ENCODE measurements around the gene EIF5B.
"Not testable (repeated sequence)": the region's sequence is repeated elsewhere in the genome, so short reads cannot be mapped to it uniquely, and the experiment has no call there.

EIF5B gene

DNA sequence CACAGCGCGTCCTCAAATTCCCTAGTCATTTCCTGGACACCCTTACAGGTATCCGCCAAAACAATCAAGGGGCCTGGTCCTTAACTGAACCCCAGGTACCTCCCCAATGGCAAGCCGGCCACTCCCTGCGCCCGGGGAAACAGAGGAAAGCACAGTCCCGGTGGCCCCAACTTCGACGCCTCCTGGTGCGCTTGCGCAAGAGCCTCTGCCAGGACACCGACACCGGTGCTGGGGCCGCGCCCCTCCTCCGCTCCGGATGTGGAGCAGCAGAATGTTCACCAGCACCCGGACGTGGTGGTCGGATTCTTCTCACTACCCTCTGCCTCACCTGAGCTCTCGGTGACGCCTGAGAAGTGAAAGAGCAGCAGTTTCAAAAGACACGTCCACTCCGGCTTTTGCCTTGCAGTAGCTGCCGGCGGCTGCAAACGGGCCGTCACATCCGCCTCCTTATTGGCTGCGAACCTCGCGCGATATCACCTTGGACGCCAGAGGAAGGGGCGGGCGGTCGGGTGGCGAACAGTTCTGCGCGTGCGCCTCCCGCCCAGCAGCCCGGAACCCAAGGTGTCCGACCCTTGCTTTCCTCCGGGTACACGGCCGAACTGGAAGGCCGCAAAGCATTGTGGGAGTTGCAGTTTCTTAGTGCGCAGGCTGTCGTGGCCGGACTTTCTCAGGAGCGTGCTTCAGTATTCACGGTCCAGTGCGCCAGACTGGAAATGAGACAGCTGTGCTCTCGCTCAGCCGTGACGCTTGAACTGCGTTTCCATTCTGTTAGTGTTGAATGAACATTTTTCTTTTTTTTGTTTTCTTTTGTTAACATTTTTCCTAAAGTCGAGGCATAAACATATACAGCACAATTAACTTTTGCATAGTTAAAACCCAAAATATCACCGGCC lies 1.0 kb upstream of the EIF5B start, which contains the start of gene TXNDC9:
Gene TXNDC9, minus strand, starts transcription at position 423 of the 893 bp plus-strand sequence. CDS start 3,123 bp downstream, outside the sequence.
- peak; percentile 100 for DNase-seq (ENCODE audit: low read depth, low spot score)
- peak within 1 kb of the TSS; percentile 90 for H3K4me3 ChIP-seq (ENCODE audit: low read depth, low read length)
- TF ChIP-seq, protein P1, sequence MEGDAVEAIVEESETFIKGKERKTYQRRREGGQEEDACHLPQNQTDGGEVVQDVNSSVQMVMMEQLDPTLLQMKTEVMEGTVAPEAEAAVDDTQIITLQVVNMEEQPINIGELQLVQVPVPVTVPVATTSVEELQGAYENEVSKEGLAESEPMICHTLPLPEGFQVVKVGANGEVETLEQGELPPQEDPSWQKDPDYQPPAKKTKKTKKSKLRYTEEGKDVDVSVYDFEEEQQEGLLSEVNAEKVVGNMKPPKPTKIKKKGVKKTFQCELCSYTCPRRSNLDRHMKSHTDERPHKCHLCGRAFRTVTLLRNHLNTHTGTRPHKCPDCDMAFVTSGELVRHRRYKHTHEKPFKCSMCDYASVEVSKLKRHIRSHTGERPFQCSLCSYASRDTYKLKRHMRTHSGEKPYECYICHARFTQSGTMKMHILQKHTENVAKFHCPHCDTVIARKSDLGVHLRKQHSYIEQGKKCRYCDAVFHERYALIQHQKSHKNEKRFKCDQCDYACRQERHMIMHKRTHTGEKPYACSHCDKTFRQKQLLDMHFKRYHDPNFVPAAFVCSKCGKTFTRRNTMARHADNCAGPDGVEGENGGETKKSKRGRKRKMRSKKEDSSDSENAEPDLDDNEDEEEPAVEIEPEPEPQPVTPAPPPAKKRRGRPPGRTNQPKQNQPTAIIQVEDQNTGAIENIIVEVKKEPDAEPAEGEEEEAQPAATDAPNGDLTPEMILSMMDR (IDR thresholded peaks at IDR 0.05; ENCODE audit: low read depth, low read length), result no peak
- in situ Hi-C loops (cut with HindIII; ENCODE audit: low sequenced_read_pairs), result no loop called here

DNA sequence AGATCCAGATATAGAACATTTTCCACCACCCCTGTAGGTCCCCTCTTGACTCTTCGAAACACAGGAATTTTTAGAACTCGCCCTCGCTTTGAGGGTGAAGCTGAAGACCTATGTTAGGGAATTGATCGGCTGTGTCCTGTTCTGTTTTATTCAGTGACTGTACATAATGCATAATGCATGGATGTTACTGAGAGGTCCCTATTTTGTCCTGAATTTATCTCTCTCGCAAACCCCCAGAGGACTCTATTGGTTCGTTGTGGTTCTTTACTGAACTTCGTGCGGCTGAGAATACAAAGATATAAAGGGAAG lies 431 bp upstream of the EIF5B start:
- TF ChIP-seq, protein P1 (IDR thresholded peaks at IDR 0.05; ENCODE audit: low read depth, low read length), result no peak
- in situ Hi-C loops (cut with HindIII; ENCODE audit: low sequenced_read_pairs), result no loop called here

GRCh38 chr2:99338029-99338585 lies 918 bp downstream of the EIF5B start:
- peak overlapping the region; percentile 90 for H3K4me3 ChIP-seq (ENCODE audit: low read depth, low read length)
- in situ Hi-C loops (cut with HindIII; ENCODE audit: low sequenced_read_pairs), result no loop called here
- DNase-seq (ENCODE audit: low read depth, low spot score), result peak; percentile 14
- TF ChIP-seq, protein P1 (IDR thresholded peaks at IDR 0.05; ENCODE audit: low read depth, low read length), result no peak

More for the DNA sequence above, 431 bp upstream of the EIF5B start:
- DNase-seq (ENCODE audit: low read depth, low spot score), result no peak
- H3K4me3 ChIP-seq (ENCODE audit: low read depth, low read length), result peak overlapping the region; percentile 90

DNA sequence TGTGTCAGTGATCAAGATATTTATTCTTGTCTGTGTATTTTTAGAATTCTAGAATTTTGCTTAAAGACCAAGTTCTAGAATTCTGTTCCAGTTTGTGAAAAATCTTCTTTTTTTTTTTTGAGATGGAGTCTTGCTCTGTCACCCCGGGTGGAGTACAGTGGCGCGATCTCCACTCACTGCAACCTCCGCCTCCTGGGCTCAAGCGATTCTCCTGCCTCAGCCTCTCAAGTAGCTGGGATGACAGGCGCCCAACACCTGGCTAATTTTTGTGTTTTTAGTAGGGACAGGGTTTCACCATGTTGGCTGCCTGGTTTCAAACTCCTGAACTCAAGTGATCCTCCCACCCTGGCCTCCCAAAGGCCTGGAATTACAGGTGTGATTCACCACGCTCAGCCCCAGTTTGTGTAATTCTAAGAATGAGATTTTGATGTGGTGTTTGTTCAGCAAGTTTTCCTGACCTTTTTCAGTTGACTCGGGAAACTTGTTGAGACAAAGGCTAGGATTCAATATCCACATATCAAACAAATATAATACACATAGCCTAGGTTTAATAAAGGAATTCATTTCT lies 3.6 kb downstream of the EIF5B start:
- no peak overlapping the region for H3K4me3 ChIP-seq (ENCODE audit: low read depth, low read length)
- TF ChIP-seq, protein P1 (IDR thresholded peaks at IDR 0.05; ENCODE audit: low read depth, low read length), result no peak
- DNase-seq (ENCODE audit: low read depth, low spot score), result no peak
- in situ Hi-C loops (cut with HindIII; ENCODE audit: low sequenced_read_pairs), result no loop called here

GRCh38 chr2:99342536-99342935 lies 5.3 kb downstream of the EIF5B start:
- no peak overlapping the region for H3K4me3 ChIP-seq (ENCODE audit: low read depth, low read length)
- DNase-seq (ENCODE audit: low read depth, low spot score), result no peak
- in situ Hi-C loops (cut with HindIII; ENCODE audit: low sequenced_read_pairs), result no loop called here
- TF ChIP-seq, protein P1 (IDR thresholded peaks at IDR 0.05; ENCODE audit: low read depth, low read length), result no peak

DNA sequence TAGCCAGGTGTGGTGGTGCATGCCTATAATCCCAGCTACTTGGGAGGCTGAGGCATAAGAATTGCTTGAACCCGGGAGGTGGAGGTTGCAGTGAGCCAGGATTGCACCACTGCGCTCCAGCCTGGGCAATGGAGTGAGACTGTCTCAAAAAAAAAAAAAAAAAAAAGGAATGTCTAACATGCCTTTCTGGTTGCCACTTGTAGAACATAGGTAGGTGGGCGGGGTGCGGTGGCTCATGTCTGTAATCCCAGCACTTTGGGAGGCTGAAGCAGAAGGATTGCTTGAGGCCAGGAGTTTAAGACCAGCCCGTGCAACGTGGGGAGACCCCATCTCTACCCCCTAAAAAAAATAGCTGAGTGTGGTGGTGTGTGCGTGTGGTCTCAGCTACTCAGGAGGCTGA lies 8.3 kb downstream of the EIF5B start:
- H3K4me3 ChIP-seq (ENCODE audit: low read depth, low read length); in situ Hi-C loops (cut with HindIII; ENCODE audit: low sequenced_read_pairs); DNase-seq (ENCODE audit: low read depth, low spot score): not testable (repeated sequence)

GRCh38 chr2:99346218-99346617 lies 9.0 kb downstream of the EIF5B start:
- DNase-seq (ENCODE audit: low read depth, low spot score), result no peak
- no peak overlapping the region for H3K4me3 ChIP-seq (ENCODE audit: low read depth, low read length)
- TF ChIP-seq, protein P1 (IDR thresholded peaks at IDR 0.05; ENCODE audit: low read depth, low read length), result no peak
- in situ Hi-C loops (cut with HindIII; ENCODE audit: low sequenced_read_pairs), result no loop called here

All from astrocyte of the spinal cord (primary cell).